ENCODE results near the gene ZNF598. TPM values are rescaled to one million over a fixed set of nuclear protein-coding genes. Genes with fewer than 3 reads are reported as not detected.

The ZNF598 gene
- total and polyA plus RNA-seq, 2 of the 13 experiments (the other 11 are each of a cell fraction or from before 2014, with no cell fraction given): 13.5 to 14.2 TPM

GRCh38 chr16:1959269-1960039 is 50.2 kb downstream of the ZNF598 start, which contains the start of gene NDUFB10 (continued):
- 0 out of 2 replicates have a peak, but pooled peaks have one; percentile 43 for TF ChIP-seq ZFP37 (CRISPR knock-in tag; IDR thresholded peaks at IDR 0.05; ENCODE audit: borderline replicate concordance)
- TF ChIP-seq TFDP1 (CRISPR knock-in tag; IDR thresholded peaks at IDR 0.05; ENCODE audit: borderline replicate concordance): peak; percentile 52; the same call in 1 of the 2 replicates
- TF ChIP-seq NCOA1 (CRISPR knock-in tag; IDR thresholded peaks at IDR 0.05): no peak
- TF ChIP-seq SIX1 (CRISPR knock-in tag; IDR thresholded peaks at IDR 0.05; ENCODE audit: borderline replicate concordance): no peak
- no peak for TF ChIP-seq IKZF1 (IDR thresholded peaks at IDR 0.05)
- no peak for TF ChIP-seq TRIM22 (IDR thresholded peaks at IDR 0.05)
- TF ChIP-seq ZNF619 (CRISPR knock-in tag; IDR thresholded peaks at IDR 0.05): peak; percentile 72
- TF ChIP-seq KLF11 (CRISPR knock-in tag; IDR thresholded peaks at IDR 0.05): no peak
- TF ChIP-seq FOXK1 (CRISPR knock-in tag; IDR thresholded peaks at IDR 0.05; ENCODE audit: borderline replicate concordance, low read depth): peak; percentile 81; the same call in 1 of the 2 replicates
- TF ChIP-seq ZSCAN5A (CRISPR knock-in tag; IDR thresholded peaks at IDR 0.05; ENCODE audit: borderline replicate concordance): no peak
- no peak for TF ChIP-seq DNMT3B (CRISPR knock-in tag; conservative IDR thresholded peaks at IDR 0.05)
- 0 out of 2 replicates have a peak, but pooled peaks have one; percentile 55 for TF ChIP-seq ZNF713 (CRISPR knock-in tag; IDR thresholded peaks at IDR 0.05)
- no peak for TF ChIP-seq NR3C1 (CRISPR knock-in tag; IDR thresholded peaks at IDR 0.05)
- TF ChIP-seq MTF2 (CRISPR knock-in tag; IDR thresholded peaks at IDR 0.05; ENCODE audit: borderline replicate concordance): no peak
- TF ChIP-seq ATF1 (CRISPR knock-in tag; IDR thresholded peaks at IDR 0.05): no peak
- peak; percentile 90 to 99 for TF ChIP-seq POLR2A (IDR thresholded peaks at IDR 0.05; ENCODE audit: insufficient read depth in 1 of 2, low read depth in 2 of 2, low read length in 2 of 2)
- TF ChIP-seq TBL1XR1 (IDR thresholded peaks at IDR 0.05; ENCODE audit: borderline replicate concordance, low read length, partially characterized antibody): no peak
- TF ChIP-seq ZNF83 (CRISPR knock-in tag; IDR thresholded peaks at IDR 0.05; ENCODE audit: borderline replicate concordance): no peak
- TF ChIP-seq SUZ12 (IDR thresholded peaks at IDR 0.05; ENCODE audit: low read depth, low read length): peak; percentile 72
- no peak for TF ChIP-seq EHMT2 (IDR thresholded peaks at IDR 0.05; ENCODE audit: borderline replicate concordance, low read depth, low read length)
- no peak for TF ChIP-seq ZBTB8A (CRISPR knock-in tag; IDR thresholded peaks at IDR 0.05; ENCODE audit: borderline replicate concordance, low read depth)
- peak; percentile 77 for TF ChIP-seq ZBTB2 (CRISPR knock-in tag; IDR thresholded peaks at IDR 0.05; ENCODE audit: low read depth)
- no peak for TF ChIP-seq MEIS1 (CRISPR knock-in tag; IDR thresholded peaks at IDR 0.05; ENCODE audit: borderline replicate concordance)
- TF ChIP-seq THAP7 (CRISPR knock-in tag; IDR thresholded peaks at IDR 0.05): peak; percentile 77; the same call in 1 of the 2 replicates
- TF ChIP-seq RBM22 (optimal IDR thresholded peaks at IDR 0.05; ENCODE audit: low read length): no peak
- no peak for TF ChIP-seq ZNF3 (CRISPR knock-in tag; IDR thresholded peaks at IDR 0.05)

All from HepG2 (cell line).